GM19328 (cell line): ENCODE data around the gene WDPCP.
A peak's percentile ranks its signal among the peaks of the same experiment; 100 is the strongest.
"Not testable (repeated sequence)": the region's sequence is repeated elsewhere in the genome, so short reads cannot be mapped to it uniquely, and the experiment has no call there.

Source experiments
- ATAC-seq: cut with Tn5 transposase; IDR thresholded peaks from one replicate; pipeline ENCODE4 v1.9.1; 2021; ENCODE audit warnings: mild to moderate bottlenecking, moderate library complexity; ENCODE audit not compliant: unreplicated experiment

Gene WDPCP

GRCh38 chr2:63469313-63469712 lies 119.0 kb downstream of the WDPCP start:
- not testable (repeated sequence) for ATAC-seq

GRCh38 chr2:63465633-63466032 lies 122.6 kb downstream of the WDPCP start:
- ATAC-seq: no peak

- ATAC-seq: no peak
Measured at GRCh38 chr2:63463142-63463541, 125.1 kb downstream of the WDPCP start.

GRCh38 chr2:63446658-63447057 lies 141.6 kb downstream of the WDPCP start:
- ATAC-seq: no peak

GRCh38 chr2:63444565-63445288 lies 143.6 kb downstream of the WDPCP start:
- no peak for ATAC-seq

GRCh38 chr2:63440612-63441011 lies 147.7 kb downstream of the WDPCP start:
- no peak for ATAC-seq

- ATAC-seq: no peak
Measured at GRCh38 chr2:63438181-63438580, 150.1 kb downstream of the WDPCP start.

GRCh38 chr2:63436488-63436887 lies 151.8 kb downstream of the WDPCP start:
- ATAC-seq: no peak

- ATAC-seq: no peak
Measured at GRCh38 chr2:63435070-63435469, 153.2 kb downstream of the WDPCP start.

GRCh38 chr2:63434024-63435001 lies 154.0 kb downstream of the WDPCP start:
- no peak for ATAC-seq

GRCh38 chr2:63432373-63432772 lies 155.9 kb downstream of the WDPCP start:
- no peak for ATAC-seq

- no peak for ATAC-seq
Measured at GRCh38 chr2:63425606-63426005, 162.7 kb downstream of the WDPCP start.

- ATAC-seq: peak; percentile 10
Measured at GRCh38 chr2:63425079-63425416, 163.2 kb downstream of the WDPCP start.

GRCh38 chr2:63424329-63425078 lies 163.8 kb downstream of the WDPCP start:
- peak; percentile 94 for ATAC-seq

- no peak for ATAC-seq
Measured at GRCh38 chr2:63422556-63422955, 165.7 kb downstream of the WDPCP start.

GRCh38 chr2:63408530-63408929 lies 179.7 kb downstream of the WDPCP start:
- no peak for ATAC-seq

GRCh38 chr2:63406641-63407040 lies 181.6 kb downstream of the WDPCP start:
- no peak for ATAC-seq

GRCh38 chr2:63403820-63404219 lies 184.5 kb downstream of the WDPCP start:
- no peak for ATAC-seq

GRCh38 chr2:63402889-63403288 lies 185.4 kb downstream of the WDPCP start:
- not testable (repeated sequence) for ATAC-seq

- no peak for ATAC-seq
Measured at GRCh38 chr2:63399156-63399555, 189.1 kb downstream of the WDPCP start.

GRCh38 chr2:63379451-63379850 lies 208.8 kb downstream of the WDPCP start:
- no peak for ATAC-seq
